ENCODE data around the gene GLI1. TPM values are rescaled to one million over a fixed set of nuclear protein-coding genes. Genes with fewer than 3 reads are reported as not detected.
"Not testable (repeated sequence)": the region's sequence is repeated elsewhere in the genome, so short reads cannot be mapped to it uniquely, and the experiment has no call there.

GLI1 gene
- total RNA-seq, 1 experiment from 2014 or later: 6.4 TPM

DNA sequence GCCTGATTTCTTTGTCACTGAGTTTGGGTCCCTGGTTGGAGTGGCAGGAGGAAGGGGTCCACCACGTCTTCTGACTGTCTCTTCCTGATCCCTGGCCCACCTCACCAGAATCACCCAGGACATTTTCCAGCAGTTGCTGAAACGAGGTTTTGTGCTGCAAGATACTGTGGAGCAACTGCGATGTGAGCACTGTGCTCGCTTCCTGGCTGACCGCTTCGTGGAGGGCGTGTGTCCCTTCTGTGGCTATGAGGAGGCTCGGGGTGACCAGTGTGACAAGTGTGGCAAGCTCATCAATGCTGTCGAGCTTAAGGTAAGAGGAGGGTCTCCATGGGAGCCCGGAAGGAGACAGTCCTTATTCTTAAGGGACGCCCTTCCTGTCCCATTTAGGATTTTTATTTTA, 40.6 kb downstream of the GLI1 start:
- ATAC-seq (no peak), DNase-seq (ENCODE audit: low read depth, low spot score) (no peak)
- ChIA-PET POLR2A (no interaction called here), CTCF (no interaction called here), RAD21 (ENCODE audit: low non-redundant PET in 1 of 2, low total read pairs in 2 of 2, uncharacterized antibody in 2 of 2, unreplicated experiment in 2 of 2) (no interaction called here)
- Histone ChIP-seq H2AFZ (ENCODE audit: low read depth, low read length, poor library complexity, severe bottlenecking) (no peak overlapping the region), H4K20me1 (ENCODE audit: insufficient read depth) (no peaks in the 10 kb centered on the region), H3K27me3 (ENCODE audit: insufficient read depth, low read length) (no peaks in the 10 kb centered on the region), H3K9ac (ENCODE audit: low read length) (no peak overlapping the region), H3K9me3 (ENCODE audit: control insufficient read depth in 1 of 2, insufficient read depth in 1 of 2, low read depth in 1 of 2, low read length in 2 of 2) (no peaks in the 10 kb centered on the region), H3K4me2 (ENCODE audit: low read length) (no peak overlapping the region), H3K27ac (ENCODE audit: low read depth, low read length) (no peak overlapping the region), H3K4me3 (replicated peaks in 1 of 2; ENCODE audit: low read depth in 1 of 2, low read length in 2 of 2) (no peak overlapping the region), H3K36me3 (ENCODE audit: control insufficient read depth in 1 of 2, insufficient read depth in 2 of 2, low read length in 2 of 2) (peaks cover 46 to 57% of the 10 kb centered on the region in 2 experiments), H3K9me2 (ENCODE audit: insufficient read depth) (no peaks in the 10 kb centered on the region), H3K4me1 (ENCODE audit: control insufficient read depth in 1 of 2, insufficient read depth in 2 of 2, low read length in 2 of 2) (no peaks in the 10 kb centered on the region), H3K79me2 (ENCODE audit: insufficient read depth, low read length) (no peaks in the 10 kb centered on the region)
- no peak for TF ChIP-seq SIN3A (IDR thresholded peaks at IDR 0.05; ENCODE audit: low read depth)
- no peak for TF ChIP-seq REST (IDR thresholded peaks at IDR 0.05; ENCODE audit: low read depth)
- TF ChIP-seq ZFX (IDR thresholded peaks at IDR 0.05): no peak
- TF ChIP-seq POLR2AphosphoS5 (IDR thresholded peaks at IDR 0.05; ENCODE audit: low read depth, low read length): peak; percentile 30; the same call in 1 of the 2 replicates
- TF ChIP-seq, protein P1, sequence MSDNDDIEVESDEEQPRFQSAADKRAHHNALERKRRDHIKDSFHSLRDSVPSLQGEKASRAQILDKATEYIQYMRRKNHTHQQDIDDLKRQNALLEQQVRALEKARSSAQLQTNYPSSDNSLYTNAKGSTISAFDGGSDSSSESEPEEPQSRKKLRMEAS (IDR thresholded peaks at IDR 0.05): no peak
- intact Hi-C loops (cut with micrococcal nuclease): no loop called here
- no TSS peak for BruUV-seq (replicated peaks)

GRCh38 chr12:57502311-57502969, 42.9 kb downstream of the GLI1 start:
- not testable (repeated sequence) for H3K9ac ChIP-seq (ENCODE audit: low read length)
- POLR2A ChIA-PET: interaction anchor here (0.7 to 1.0 kb wide), 2 partner anchors 13 to 14 kb away, joined by 3 read pairs; no protein-coding TSS in a partner anchor

DNA sequence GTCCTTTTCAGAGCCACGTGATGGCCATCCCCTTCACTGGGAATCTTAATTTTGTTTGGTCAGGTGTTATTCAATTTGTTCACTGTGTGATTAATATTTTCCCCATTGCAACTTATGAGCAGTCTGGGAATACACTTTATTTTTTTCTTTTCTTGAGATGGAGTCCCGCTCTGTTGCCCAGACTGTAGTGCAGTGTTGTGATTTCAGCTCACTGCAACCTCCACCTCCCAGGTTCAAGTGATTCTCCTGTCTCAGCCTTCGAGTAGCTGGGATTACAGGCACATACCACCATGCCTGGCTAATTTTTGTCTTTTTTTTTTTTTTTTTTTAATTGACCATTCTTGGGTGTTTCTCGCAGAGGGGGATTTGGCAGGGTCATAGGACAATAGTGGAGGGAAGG, 47.0 kb downstream of the GLI1 start:
- H3K4me3 ChIP-seq (replicated peaks in 1 of 2; ENCODE audit: low read depth in 1 of 2, low read length in 2 of 2); DNase-seq (ENCODE audit: low read depth, low spot score); H3K4me2 ChIP-seq (ENCODE audit: low read length); H3K79me2 ChIP-seq (ENCODE audit: insufficient read depth, low read length); RAD21 ChIA-PET (ENCODE audit: low non-redundant PET in 1 of 2, low total read pairs in 2 of 2, uncharacterized antibody in 2 of 2, unreplicated experiment in 2 of 2); BruUV-seq (replicated peaks); H3K27me3 ChIP-seq (ENCODE audit: insufficient read depth, low read length); H3K9ac ChIP-seq (ENCODE audit: low read length); CTCF ChIA-PET; H4K20me1 ChIP-seq (ENCODE audit: insufficient read depth); H2AFZ ChIP-seq (ENCODE audit: low read depth, low read length, poor library complexity, severe bottlenecking); H3K27ac ChIP-seq (ENCODE audit: low read depth, low read length); H3K4me1 ChIP-seq (ENCODE audit: control insufficient read depth in 1 of 2, insufficient read depth in 2 of 2, low read length in 2 of 2); ATAC-seq; H3K9me2 ChIP-seq (ENCODE audit: insufficient read depth); intact Hi-C loops (cut with micrococcal nuclease); H3K9me3 ChIP-seq (ENCODE audit: control insufficient read depth in 1 of 2, insufficient read depth in 1 of 2, low read depth in 1 of 2, low read length in 2 of 2): not testable (repeated sequence)
- peaks cover 23 to 39% of the 10 kb centered on the region in 2 experiments; a peak in 3 of 4 replicates for H3K36me3 ChIP-seq (ENCODE audit: control insufficient read depth in 1 of 2, insufficient read depth in 2 of 2, low read length in 2 of 2)
- POLR2A ChIA-PET: interaction anchor here (2.6 kb wide), 1 partner anchor 8 kb away, joined by 8 read pairs; no protein-coding TSS in a partner anchor

More at GRCh38 chr12:57502311-57502969, 42.9 kb downstream of the GLI1 start:
- peaks cover 54 to 55% of the 10 kb centered on the region in 2 experiments for H3K36me3 ChIP-seq (ENCODE audit: control insufficient read depth in 1 of 2, insufficient read depth in 2 of 2, low read length in 2 of 2)
- H3K4me3 ChIP-seq (replicated peaks in 1 of 2; ENCODE audit: low read depth in 1 of 2, low read length in 2 of 2); H3K79me2 ChIP-seq (ENCODE audit: insufficient read depth, low read length); H4K20me1 ChIP-seq (ENCODE audit: insufficient read depth); CTCF ChIA-PET; ATAC-seq; H3K9me2 ChIP-seq (ENCODE audit: insufficient read depth); H3K4me2 ChIP-seq (ENCODE audit: low read length); H3K27me3 ChIP-seq (ENCODE audit: insufficient read depth, low read length); H3K4me1 ChIP-seq (ENCODE audit: control insufficient read depth in 1 of 2, insufficient read depth in 2 of 2, low read length in 2 of 2); intact Hi-C loops (cut with micrococcal nuclease); H3K9me3 ChIP-seq (ENCODE audit: control insufficient read depth in 1 of 2, insufficient read depth in 1 of 2, low read depth in 1 of 2, low read length in 2 of 2); H3K27ac ChIP-seq (ENCODE audit: low read depth, low read length); DNase-seq (ENCODE audit: low read depth, low spot score); RAD21 ChIA-PET (ENCODE audit: low non-redundant PET in 1 of 2, low total read pairs in 2 of 2, uncharacterized antibody in 2 of 2, unreplicated experiment in 2 of 2); H2AFZ ChIP-seq (ENCODE audit: low read depth, low read length, poor library complexity, severe bottlenecking); BruUV-seq (replicated peaks): not testable (repeated sequence)

All from HCT116 (cell line).